ENCODE data around the gene FAM174A.
"Not testable (repeated sequence)": the region's sequence is repeated elsewhere in the genome, so short reads cannot be mapped to it uniquely, and the experiment has no call there.

FAM174A gene

GRCh38 chr5:100595152-100595811 is 60.1 kb downstream of the FAM174A start:
- Histone ChIP-seq H3K36me3 (ENCODE audit: insufficient read depth, insufficient read length, low read length) (no peaks in the 10 kb centered on the region), H3K9me3 (ENCODE audit: insufficient read depth, low read length) (no peaks in the 10 kb centered on the region), H3K9ac (ENCODE audit: insufficient read length, low read depth) (no peak overlapping the region), H3K27me3 (ENCODE audit: insufficient read depth, insufficient read length) (no peaks in the 10 kb centered on the region), H3K4me1 (ENCODE audit: insufficient read depth, insufficient read length) (no peaks in the 10 kb centered on the region), H3K4me3 (ENCODE audit: insufficient read length, low read depth) (no peak overlapping the region)
- TF ChIP-seq YY1 (IDR thresholded peaks at IDR 0.05; ENCODE audit: insufficient read depth, insufficient read length) = no peak
- TF ChIP-seq ZNF274 (IDR thresholded peaks at IDR 0.05; ENCODE audit: low read depth, low read length) = no peak
- TF ChIP-seq SUZ12 (IDR thresholded peaks at IDR 0.05; ENCODE audit: extremely low read depth, insufficient read depth, insufficient read length) = no peak
- no peak for DNase-seq (ENCODE audit: low read depth, low spot score)

GRCh38 chr5:100595812-100596173 is 60.6 kb downstream of the FAM174A start:
- Histone ChIP-seq H3K9ac (ENCODE audit: insufficient read length, low read depth) (no peak overlapping the region), H3K27me3 (ENCODE audit: insufficient read depth, insufficient read length) (no peaks in the 10 kb centered on the region), H3K4me1 (ENCODE audit: insufficient read depth, insufficient read length) (no peaks in the 10 kb centered on the region), H3K36me3 (ENCODE audit: insufficient read depth, insufficient read length, low read length) (no peaks in the 10 kb centered on the region), H3K9me3 (ENCODE audit: insufficient read depth, low read length) (no peaks in the 10 kb centered on the region), H3K4me3 (ENCODE audit: insufficient read length, low read depth) (no peak overlapping the region)
- TF ChIP-seq SUZ12 (IDR thresholded peaks at IDR 0.05; ENCODE audit: extremely low read depth, insufficient read depth, insufficient read length) (no peak), YY1 (IDR thresholded peaks at IDR 0.05; ENCODE audit: insufficient read depth, insufficient read length) (no peak), ZNF274 (IDR thresholded peaks at IDR 0.05; ENCODE audit: low read depth, low read length) (no peak)
- no peak for DNase-seq (ENCODE audit: low read depth, low spot score)

- Histone ChIP-seq H3K4me3 (ENCODE audit: insufficient read length, low read depth) (no peak overlapping the region), H3K27me3 (ENCODE audit: insufficient read depth, insufficient read length) (no peaks in the 10 kb centered on the region), H3K9me3 (ENCODE audit: insufficient read depth, low read length) (no peaks in the 10 kb centered on the region), H3K4me1 (ENCODE audit: insufficient read depth, insufficient read length) (no peaks in the 10 kb centered on the region), H3K9ac (ENCODE audit: insufficient read length, low read depth) (no peak overlapping the region), H3K36me3 (ENCODE audit: insufficient read depth, insufficient read length, low read length) (no peaks in the 10 kb centered on the region)
- no peak for TF ChIP-seq SUZ12 (IDR thresholded peaks at IDR 0.05; ENCODE audit: extremely low read depth, insufficient read depth, insufficient read length)
- TF ChIP-seq YY1 (IDR thresholded peaks at IDR 0.05; ENCODE audit: insufficient read depth, insufficient read length) = no peak
- no peak for TF ChIP-seq ZNF274 (IDR thresholded peaks at IDR 0.05; ENCODE audit: low read depth, low read length)
- no peak for DNase-seq (ENCODE audit: low read depth, low spot score)
These were observed 63.3 kb downstream of the FAM174A start for GRCh38 chr5:100598446-100598845.

GRCh38 chr5:100600298-100600994 is 65.3 kb downstream of the FAM174A start:
- Histone ChIP-seq H3K27me3 (ENCODE audit: insufficient read depth, insufficient read length) (no peaks in the 10 kb centered on the region), H3K36me3 (ENCODE audit: insufficient read depth, insufficient read length, low read length) (no peaks in the 10 kb centered on the region), H3K9me3 (ENCODE audit: insufficient read depth, low read length) (no peaks in the 10 kb centered on the region), H3K4me1 (ENCODE audit: insufficient read depth, insufficient read length) (no peaks in the 10 kb centered on the region), H3K4me3 (ENCODE audit: insufficient read length, low read depth) (no peak overlapping the region), H3K9ac (ENCODE audit: insufficient read length, low read depth) (no peak overlapping the region)
- no peak for DNase-seq (ENCODE audit: low read depth, low spot score)
- TF ChIP-seq YY1 (IDR thresholded peaks at IDR 0.05; ENCODE audit: insufficient read depth, insufficient read length) (no peak), SUZ12 (IDR thresholded peaks at IDR 0.05; ENCODE audit: extremely low read depth, insufficient read depth, insufficient read length) (no peak), ZNF274 (IDR thresholded peaks at IDR 0.05; ENCODE audit: low read depth, low read length) (no peak)

GRCh38 chr5:100603141-100603540 is 68.0 kb downstream of the FAM174A start:
- H3K9ac ChIP-seq (ENCODE audit: insufficient read length, low read depth) = no peak overlapping the region
- TF ChIP-seq SUZ12 (IDR thresholded peaks at IDR 0.05; ENCODE audit: extremely low read depth, insufficient read depth, insufficient read length) (no peak), ZNF274 (IDR thresholded peaks at IDR 0.05; ENCODE audit: low read depth, low read length) (no peak), YY1 (IDR thresholded peaks at IDR 0.05; ENCODE audit: insufficient read depth, insufficient read length) (no peak)
- H3K4me1 ChIP-seq (ENCODE audit: insufficient read depth, insufficient read length) = no peaks in the 10 kb centered on the region
- no peaks in the 10 kb centered on the region for H3K27me3 ChIP-seq (ENCODE audit: insufficient read depth, insufficient read length)
- H3K4me3 ChIP-seq (ENCODE audit: insufficient read length, low read depth) = no peak overlapping the region
- DNase-seq (ENCODE audit: low read depth, low spot score) = no peak
- no peaks in the 10 kb centered on the region for H3K36me3 ChIP-seq (ENCODE audit: insufficient read depth, insufficient read length, low read length)
- H3K9me3 ChIP-seq (ENCODE audit: insufficient read depth, low read length) = no peaks in the 10 kb centered on the region

GRCh38 chr5:100604021-100604420 is 68.8 kb downstream of the FAM174A start:
- not testable (repeated sequence) for H3K4me1 ChIP-seq (ENCODE audit: insufficient read depth, insufficient read length); H3K9ac ChIP-seq (ENCODE audit: insufficient read length, low read depth); DNase-seq (ENCODE audit: low read depth, low spot score); H3K9me3 ChIP-seq (ENCODE audit: insufficient read depth, low read length); H3K27me3 ChIP-seq (ENCODE audit: insufficient read depth, insufficient read length); H3K36me3 ChIP-seq (ENCODE audit: insufficient read depth, insufficient read length, low read length); H3K4me3 ChIP-seq (ENCODE audit: insufficient read length, low read depth)

GRCh38 chr5:100609594-100609993 is 74.4 kb downstream of the FAM174A start:
- H3K4me1 ChIP-seq (ENCODE audit: insufficient read depth, insufficient read length) = no peaks in the 10 kb centered on the region
- no peak for DNase-seq (ENCODE audit: low read depth, low spot score)
- H3K9ac ChIP-seq (ENCODE audit: insufficient read length, low read depth) = no peak overlapping the region
- no peaks in the 10 kb centered on the region for H3K36me3 ChIP-seq (ENCODE audit: insufficient read depth, insufficient read length, low read length)
- TF ChIP-seq SUZ12 (IDR thresholded peaks at IDR 0.05; ENCODE audit: extremely low read depth, insufficient read depth, insufficient read length) (no peak), ZNF274 (IDR thresholded peaks at IDR 0.05; ENCODE audit: low read depth, low read length) (no peak), YY1 (IDR thresholded peaks at IDR 0.05; ENCODE audit: insufficient read depth, insufficient read length) (no peak)
- H3K27me3 ChIP-seq (ENCODE audit: insufficient read depth, insufficient read length) = no peaks in the 10 kb centered on the region
- no peaks in the 10 kb centered on the region for H3K9me3 ChIP-seq (ENCODE audit: insufficient read depth, low read length)
- no peak overlapping the region for H3K4me3 ChIP-seq (ENCODE audit: insufficient read length, low read depth)

All from NT2/D1 (cell line).